GM13977 (cell line): ENCODE results near the gene SLC7A11.

Experiments
- DNase-seq: peaks from one replicate; pipeline ENCODE4 v3.0.0; 2012; ENCODE audit warnings: low spot score
- in situ Hi-C: fragments of 300-500 bp; cut with MboI; formaldehyde crosslinking; loops from one replicate; pipeline ENCODE4 v1.12.0; 2022; ENCODE audit warnings: low sequenced_read_pairs, low pct_unique_long_range_greater_than_20kb, mixed read lengths, inconsistent platforms; ENCODE audit not compliant: unreplicated experiment
- TF ChIP-seq, protein P1 (sequence below): IDR thresholded peaks from 2 replicates; pipeline ENCODE4 v1.5.1; 2012; ENCODE audit warnings: mild to moderate bottlenecking, control low read depth; ENCODE audit not compliant: insufficient read depth; ENCODE audit errors: extremely low read depth, missing control alignments

Gene SLC7A11

DNA sequence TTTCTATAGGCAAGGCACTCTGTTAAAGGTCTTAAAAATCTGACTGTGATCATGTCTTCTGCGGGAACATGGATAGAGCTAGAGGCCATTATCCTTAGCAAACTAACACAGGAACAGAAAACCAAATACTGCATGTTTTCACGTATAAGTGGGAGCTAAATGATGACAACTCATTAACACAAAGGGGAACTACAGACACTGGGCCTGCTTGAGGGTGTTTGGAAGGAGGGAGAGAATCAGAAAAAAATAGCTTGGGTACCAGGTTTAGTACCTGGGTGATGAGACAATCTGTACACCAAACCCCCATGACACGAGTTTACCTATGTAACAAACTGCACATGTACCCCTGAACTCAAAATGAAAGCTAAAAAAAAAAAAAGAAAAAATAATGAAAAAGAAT lies 12.1 kb downstream of the SLC7A11 start:
- no peak for DNase-seq
- TF ChIP-seq, protein P1, sequence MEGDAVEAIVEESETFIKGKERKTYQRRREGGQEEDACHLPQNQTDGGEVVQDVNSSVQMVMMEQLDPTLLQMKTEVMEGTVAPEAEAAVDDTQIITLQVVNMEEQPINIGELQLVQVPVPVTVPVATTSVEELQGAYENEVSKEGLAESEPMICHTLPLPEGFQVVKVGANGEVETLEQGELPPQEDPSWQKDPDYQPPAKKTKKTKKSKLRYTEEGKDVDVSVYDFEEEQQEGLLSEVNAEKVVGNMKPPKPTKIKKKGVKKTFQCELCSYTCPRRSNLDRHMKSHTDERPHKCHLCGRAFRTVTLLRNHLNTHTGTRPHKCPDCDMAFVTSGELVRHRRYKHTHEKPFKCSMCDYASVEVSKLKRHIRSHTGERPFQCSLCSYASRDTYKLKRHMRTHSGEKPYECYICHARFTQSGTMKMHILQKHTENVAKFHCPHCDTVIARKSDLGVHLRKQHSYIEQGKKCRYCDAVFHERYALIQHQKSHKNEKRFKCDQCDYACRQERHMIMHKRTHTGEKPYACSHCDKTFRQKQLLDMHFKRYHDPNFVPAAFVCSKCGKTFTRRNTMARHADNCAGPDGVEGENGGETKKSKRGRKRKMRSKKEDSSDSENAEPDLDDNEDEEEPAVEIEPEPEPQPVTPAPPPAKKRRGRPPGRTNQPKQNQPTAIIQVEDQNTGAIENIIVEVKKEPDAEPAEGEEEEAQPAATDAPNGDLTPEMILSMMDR: no peak
- in situ Hi-C loops: no loop called here

DNA sequence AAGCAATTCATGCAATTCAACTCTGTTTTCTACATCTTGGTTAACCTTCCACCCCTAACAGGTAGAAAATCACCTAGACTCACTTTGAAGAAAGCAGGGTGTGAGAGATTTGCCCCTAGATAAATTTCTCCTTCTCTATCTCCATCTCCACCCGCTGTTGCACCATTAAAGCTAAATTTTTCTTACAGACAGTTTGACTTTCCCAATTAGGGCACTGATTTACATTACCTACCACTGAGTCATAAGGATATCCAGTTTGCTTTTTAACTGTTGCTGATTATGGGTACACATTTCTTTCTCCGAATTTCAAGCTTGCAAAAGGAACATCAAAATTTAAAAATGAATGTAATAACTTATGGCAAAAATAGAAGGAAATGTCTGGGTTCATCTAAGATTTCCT lies 13.0 kb downstream of the SLC7A11 start:
- in situ Hi-C loops: no loop called here

DNA sequence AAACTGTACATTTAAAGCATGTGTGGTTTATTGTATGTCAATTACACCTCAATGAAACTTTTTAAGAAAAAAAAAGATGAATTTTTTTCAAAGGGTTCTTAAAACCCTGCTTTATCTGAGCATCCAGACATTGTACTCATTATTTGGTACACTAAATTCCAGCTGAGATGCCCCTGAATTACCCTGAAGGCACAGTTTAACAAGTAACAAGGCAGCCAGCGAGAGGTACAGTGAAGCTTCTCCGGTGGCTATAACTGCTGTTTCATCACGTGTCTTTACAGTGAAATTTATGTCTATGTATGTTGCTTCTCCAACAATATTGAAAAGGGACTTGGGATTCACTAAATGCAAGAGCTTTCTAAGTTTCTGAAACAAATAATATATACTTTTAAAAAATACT lies 15.8 kb downstream of the SLC7A11 start:
- DNase-seq: no peak
- in situ Hi-C loops: no loop called here
- TF ChIP-seq, protein P1: no peak

More for the DNA sequence above, 13.0 kb downstream of the SLC7A11 start:
- TF ChIP-seq, protein P1: no peak
- DNase-seq: no peak

DNA sequence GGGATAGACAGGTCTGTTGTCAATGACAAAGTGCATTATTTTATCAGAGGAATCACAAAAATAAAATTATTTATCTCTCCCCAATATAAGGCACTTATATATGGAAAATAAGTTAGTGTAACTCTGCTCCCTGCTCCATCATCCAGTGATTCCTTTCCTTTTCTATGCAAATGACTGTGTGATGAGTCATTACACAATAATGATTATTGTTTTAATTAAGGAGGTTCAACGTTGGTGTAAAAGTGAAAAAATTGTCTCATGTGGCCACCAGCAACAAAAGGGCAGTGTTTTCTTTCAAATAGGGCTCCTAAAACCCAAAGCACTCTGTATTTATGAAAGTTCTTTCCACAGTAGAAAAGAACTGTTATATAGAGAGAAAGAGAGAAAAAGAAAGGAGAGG lies 16.7 kb downstream of the SLC7A11 start:
- no peak for DNase-seq
- in situ Hi-C loops: no loop called here

DNA sequence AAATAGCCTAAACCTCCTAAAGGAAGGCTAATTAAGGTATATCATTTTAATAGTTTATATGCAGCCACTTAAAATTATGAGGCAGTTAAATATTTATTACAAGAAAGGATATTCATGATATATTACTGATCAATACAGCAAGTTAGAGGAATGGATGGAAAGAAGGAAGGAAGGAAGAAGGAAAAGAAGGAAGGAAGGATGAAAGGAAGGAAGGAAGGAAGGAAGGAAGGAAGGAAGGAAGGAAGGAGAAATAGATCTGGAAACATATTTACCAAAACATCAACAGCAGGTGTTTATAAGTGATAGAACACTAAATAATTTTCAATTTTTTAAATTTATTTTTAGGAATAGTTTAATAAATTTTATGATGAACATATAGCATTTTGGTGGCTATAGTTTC lies 17.5 kb downstream of the SLC7A11 start:
- no peak for DNase-seq
- in situ Hi-C loops: no loop called here
- TF ChIP-seq, protein P1: no peak

More for the DNA sequence above, 16.7 kb downstream of the SLC7A11 start:
- TF ChIP-seq, protein P1: no peak

DNA sequence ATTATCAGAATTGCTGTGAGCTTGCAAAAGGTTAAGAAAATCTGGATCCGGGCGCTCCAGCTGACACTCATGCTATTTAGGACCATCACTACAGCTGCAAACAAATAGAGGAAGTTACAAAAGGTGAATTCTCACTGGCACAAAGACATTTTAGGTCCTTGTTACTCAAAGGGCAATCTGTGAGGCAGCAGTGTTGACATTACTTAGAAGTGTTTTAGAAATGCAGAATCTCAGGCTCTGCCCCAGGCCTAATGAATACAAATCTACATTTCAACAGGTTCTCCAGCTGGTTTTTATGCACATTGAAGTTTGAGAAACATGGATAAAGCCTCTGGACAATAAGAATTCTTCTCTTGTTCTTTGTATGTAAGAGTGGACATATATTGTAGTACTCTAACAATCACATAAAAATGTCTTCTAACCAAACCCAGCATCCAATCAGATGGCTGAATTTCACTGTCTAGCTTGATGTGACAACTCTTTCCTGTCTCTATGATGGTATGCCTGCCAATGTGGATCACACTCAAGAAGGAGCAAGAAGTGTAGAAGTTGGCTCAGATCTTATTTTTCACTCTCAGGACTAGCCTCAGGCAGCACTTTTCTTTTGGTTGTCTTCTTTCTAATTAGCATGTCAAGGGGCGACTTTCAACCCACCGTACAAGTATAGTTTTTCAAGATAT lies 18.8 kb downstream of the SLC7A11 start:
- TF ChIP-seq, protein P1: no peak
- no peak for DNase-seq
- in situ Hi-C loops: no loop called here

DNA sequence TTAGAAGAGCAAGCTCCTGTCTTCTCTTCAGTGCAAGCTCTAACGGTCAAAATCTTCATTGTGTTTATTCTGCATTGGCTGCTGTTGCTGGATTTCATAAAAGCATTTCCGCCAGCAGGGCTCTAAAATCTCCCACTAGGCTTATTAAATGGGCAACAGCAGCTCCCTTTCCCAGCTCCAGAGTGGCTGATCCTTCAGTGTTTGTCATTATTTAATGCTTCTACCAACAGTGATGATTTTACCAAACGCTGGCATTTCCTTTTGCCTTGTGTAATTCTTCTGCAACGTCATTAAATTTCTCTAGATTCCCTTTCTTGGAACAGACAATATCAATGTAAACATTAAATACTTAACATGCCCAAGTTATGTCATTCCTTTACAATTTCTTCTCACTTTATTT lies 20.1 kb downstream of the SLC7A11 start:
- no peak for DNase-seq
- in situ Hi-C loops: no loop called here
- TF ChIP-seq, protein P1: no peak
